Posterior vena cava (tissue), 2 donors: ENCODE measurements around the gene KLK7. TPM values are rescaled to one million over a fixed set of nuclear protein-coding genes. Genes with fewer than 3 reads are reported as not detected.

Experiments used
- DNase-seq: peaks from one replicate; pipeline ENCODE4 v3.0.0-alpha.2; 2020; ENCODE audit warnings: low spot score
- intact Hi-C, 2 donors: fragments of 100-400 bp; cut with DNase I; formaldehyde crosslinking; loops; one replicate each; pipeline versions ENCODE4 v1.14.1 to v1.14.2; 2022 to 2023
- long read RNA-seq, 2 donors: library from polyadenylated mRNA; unstranded; transcript quantifications; one replicate each; pipeline ENCODE4 v2.0.0, GENCODE V29; 2020 to 2021
- total RNA-seq, 2 donors: library from RNA; stranded (reverse); fragmentation: NEBNext Ultra II Directional; extraction: Animal tissue kit (Norgen Biotek cat#: 25700); gene quantifications; one replicate each; pipeline ENCODE4 v1.2.1, GENCODE V29; 2021
- donor health status: DM: yes; HTN: yes; CAD: no.
- donor health status: DM: yes; HTN: yes; CAD: no.

Gene KLK7
- total RNA-seq, result not detected
- long read RNA-seq, donor 1, result 0 reads
- long read RNA-seq, donor 2, result 0 reads

DNA sequence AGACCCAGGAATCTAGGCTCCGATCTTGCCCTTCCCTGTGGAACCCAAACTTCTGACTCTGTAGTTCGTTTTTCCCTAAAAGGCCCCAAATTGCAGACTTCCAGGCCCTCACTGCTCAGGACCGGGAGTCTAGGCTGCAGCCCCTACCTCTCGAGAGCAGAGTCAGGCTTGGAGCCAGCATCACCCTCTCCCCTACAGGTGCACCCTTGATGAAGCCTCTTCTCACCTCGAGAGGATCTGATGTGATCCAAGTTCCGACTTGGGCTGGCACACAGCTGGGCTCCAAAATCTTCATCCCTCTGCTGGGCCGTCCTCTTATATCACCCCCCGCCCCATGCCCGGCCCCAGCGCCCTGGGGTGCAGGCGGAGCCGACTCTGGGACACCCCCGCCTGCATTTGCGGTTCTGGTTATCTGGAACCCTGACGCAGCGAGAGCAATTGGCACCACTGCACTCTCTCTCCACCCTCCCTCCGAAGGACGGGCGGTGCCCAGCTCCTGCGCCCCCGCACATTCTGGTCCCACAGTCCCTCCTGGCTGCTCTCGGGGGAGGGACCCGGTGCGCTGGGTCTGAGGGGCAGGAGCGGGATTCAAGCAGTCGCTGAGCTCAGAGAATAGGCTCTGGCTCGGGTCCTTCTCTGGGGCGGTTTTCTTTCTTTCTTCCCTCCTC is at the start of gene KLK7:
Gene KLK7, minus strand, starts transcription at position 293 of the 668 bp plus-strand sequence. CDS start 1,518 bp downstream, outside the sequence.
- intact Hi-C loops, result no loop called here
- DNase-seq, result peak; percentile 17

DNA sequence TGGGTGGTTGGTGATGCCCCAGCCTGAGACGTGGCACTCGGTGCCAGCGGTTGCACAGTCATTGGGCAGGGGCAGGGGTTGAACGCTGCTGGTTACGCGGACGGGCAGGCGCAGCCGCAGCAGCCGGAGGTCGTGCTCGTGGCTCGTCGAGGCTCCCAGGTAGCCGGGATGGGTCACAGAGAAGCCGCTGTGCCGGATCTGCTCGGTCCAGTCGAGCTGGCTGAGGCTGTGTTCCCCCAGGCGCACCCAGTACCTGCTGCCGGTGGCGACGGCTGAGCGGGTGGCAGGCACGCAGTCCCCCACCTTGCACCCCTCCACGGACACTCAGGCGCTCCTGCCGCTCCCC is 48.1 kb upstream of the KLK7 start:
- intact Hi-C loops, result loop anchor here in 1 of 2 donors (10.0 kb wide), 1 partner anchor 1207 kb away; no protein-coding TSS in a partner anchor

DNA sequence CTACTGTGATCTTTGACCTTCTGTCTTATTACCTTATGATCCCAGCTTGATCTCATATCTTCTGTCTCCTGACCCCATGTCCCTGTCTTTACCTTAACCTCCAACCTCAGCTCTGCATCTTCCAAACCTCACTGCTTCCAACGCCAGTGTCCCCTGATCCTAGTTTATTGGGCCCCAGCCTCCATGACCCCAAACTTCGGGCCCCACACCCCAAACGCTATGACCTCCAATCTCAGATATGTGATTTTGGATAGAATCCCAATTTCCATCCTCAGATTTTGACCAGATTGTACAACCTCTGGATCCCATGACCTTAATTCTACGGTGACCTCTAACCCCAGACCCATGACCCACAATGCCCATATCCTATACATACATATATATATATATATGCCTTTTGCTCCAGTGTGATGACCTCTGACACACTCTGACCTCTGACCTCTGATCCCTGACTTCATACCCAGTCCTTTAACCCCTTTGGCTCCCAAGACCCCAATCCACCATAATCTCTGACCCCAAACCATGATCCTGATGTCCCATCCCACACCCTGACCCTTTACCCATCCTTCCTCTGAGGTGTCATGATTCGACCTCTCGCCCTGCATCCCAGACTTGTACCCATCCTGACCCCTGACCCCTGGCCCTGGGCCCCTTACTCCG is 47.6 kb upstream of the KLK7 start:
- intact Hi-C loops, result loop anchor here in 1 of 2 donors (10.0 kb wide), 1 partner anchor 1207 kb away; no protein-coding TSS in a partner anchor
- no peak for DNase-seq

More for the DNA sequence above, 48.1 kb upstream of the KLK7 start:
- no peak for DNase-seq

DNA sequence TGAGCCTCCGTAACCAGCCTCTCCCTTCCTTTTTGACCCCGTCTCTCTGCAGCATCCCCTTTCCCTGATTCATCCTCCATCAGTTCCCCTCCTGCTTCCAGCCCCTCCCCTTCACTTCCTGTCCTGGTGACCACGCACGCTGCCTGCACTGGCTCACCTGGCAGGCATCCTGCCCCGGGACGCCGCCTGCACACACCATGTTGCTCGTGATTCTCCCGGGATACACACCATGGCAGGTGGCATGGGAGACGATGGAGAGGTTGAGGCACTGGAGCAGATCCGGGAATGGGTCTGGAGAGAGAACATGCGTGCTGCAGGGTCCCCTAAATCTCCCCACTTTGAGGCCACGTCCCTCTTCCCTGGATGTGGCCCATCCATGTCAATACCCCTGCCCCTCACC is 46.9 kb upstream of the KLK7 start:
- DNase-seq, result no peak
- intact Hi-C loops, result loop anchor here in 1 of 2 donors (10.0 kb wide), 1 partner anchor 1206 kb away; no protein-coding TSS in a partner anchor

DNA sequence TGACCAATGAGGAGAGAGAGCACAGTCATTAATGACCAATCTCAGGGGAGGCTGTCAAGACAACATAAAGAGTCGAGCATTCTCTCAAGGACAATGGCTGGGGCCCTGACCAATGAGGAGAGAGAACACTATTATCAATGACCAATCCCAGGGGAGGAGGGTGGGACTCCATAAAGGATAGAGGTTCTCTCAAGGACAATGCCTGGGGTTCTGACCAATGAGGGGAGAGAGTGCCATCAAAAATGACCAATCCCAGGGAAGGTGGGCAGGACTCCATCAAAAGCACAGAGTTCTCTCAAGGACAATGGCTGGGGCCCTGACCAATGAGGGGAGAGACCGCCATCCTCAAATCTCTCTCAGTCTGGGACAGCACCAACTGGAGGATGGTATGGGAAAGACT is 46.0 kb upstream of the KLK7 start:
- intact Hi-C loops, result loop anchor here in 1 of 2 donors (10.0 kb wide), 1 partner anchor 1205 kb away; no protein-coding TSS in a partner anchor
- no peak for DNase-seq

DNA sequence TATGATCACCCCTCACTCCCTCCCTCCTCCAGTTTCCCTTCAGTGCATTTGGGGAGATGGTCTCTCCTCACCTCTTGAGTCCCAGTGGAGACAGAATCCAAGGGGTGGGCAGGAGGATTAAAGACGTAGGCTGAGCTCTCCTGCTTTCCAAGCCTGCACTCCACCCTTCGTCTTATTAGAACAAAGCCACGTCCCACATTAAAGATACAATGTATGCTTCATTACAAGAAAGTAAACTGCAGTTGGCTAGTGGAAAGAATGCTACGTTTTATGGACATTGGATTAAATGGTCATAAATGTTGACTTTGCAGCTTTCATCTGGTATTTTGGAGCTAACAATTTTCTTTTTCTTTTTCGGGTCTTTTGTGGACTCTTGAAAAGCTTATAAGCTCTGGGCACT is 44.2 kb upstream of the KLK7 start:
- intact Hi-C loops, result no loop called here

DNA sequence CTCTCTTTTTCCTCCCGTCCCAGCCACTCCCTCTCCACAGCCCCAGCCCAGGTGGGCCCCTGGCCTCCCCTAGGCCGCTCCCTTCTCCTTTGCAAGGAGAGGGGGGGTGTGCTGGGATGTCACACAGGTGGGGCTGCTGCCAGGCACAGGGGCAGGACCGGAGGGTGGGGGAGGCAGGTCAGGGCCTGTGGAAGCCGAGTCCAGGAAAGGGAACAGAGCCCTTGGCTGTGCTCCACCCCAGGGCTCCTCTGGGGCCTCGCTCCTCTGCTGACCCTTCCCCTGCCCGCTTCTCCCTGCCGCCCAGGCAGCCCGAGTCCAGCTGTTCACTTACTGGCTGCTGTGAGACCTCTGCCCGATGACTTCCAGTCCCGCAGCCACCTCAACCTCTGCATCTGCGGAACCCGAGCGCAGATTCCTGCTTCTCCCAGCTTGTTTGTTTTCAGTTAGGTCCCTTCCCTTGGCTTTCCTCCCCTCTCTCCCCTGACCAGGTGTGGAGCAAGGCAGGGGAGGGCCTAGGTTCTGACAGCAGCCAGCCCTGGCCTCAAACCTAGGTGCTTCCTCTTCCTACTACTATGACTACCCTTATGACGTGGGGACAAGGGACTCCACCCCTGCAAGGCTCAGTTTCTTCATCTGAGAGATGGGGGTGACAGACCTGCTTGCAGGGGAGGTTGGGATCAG is 43.5 kb upstream of the KLK7 start:
- intact Hi-C loops, result no loop called here
- no peak for DNase-seq

More for the DNA sequence above, 44.2 kb upstream of the KLK7 start:
- no peak for DNase-seq

DNA sequence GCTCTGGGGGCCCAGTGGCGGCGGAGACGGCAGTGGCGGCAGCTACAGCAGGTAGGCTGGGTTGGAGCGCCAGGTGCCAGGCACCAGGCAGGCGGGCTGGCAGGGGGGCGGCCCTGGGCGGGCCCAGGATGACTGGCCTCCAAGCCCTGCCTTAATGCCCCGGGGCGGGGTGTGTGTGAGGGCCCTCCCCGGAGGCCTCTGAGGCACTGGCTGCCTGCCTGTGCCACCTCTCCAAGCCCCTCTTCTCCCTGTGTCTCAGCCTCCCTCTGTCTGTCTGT is 42.8 kb upstream of the KLK7 start, which contains the start of gene KLK11:
Gene KLK11, minus strand, starts transcription at position 63 of the 278 bp plus-strand sequence. CDS start 985 bp downstream, outside the sequence.
- intact Hi-C loops, result no loop called here
- DNase-seq, result no peak

DNA sequence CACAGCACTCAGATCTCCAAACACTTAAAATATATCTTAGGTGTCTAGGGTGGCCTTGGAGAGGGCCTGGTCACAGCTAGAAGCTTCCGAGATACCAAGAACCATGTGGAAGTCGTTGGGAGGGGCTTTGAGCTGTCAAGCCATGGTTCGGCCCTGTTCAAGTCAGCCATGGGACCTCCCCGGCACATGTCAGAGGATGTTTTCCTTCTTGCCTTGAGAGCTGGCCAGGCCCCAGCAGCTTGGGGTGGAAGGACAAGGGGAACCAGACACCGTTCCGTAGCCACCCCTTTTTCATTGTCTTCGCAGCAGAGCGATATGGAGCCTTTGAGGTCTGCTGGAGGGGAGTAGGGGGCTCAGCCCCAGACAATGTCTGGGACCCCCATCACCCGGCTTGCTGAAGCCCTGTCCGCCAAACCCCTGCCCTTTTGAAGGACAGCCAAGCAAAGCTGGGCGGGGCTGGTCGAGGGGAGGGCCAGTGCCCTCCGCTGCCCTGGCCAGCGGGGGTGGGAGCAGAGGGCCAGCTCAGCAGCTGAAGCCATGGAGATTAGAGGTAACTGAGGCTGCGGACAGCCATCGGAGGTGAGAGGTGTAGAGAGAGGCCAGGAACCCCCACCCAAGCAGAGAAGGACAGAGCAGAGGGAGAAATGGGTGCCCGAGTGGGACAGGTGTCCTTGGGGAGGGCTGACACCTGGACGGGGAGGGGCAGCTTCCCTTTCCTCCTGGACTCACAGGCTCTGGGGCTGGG is 42.3 kb upstream of the KLK7 start:
- intact Hi-C loops, result no loop called here
- no peak for DNase-seq

DNA sequence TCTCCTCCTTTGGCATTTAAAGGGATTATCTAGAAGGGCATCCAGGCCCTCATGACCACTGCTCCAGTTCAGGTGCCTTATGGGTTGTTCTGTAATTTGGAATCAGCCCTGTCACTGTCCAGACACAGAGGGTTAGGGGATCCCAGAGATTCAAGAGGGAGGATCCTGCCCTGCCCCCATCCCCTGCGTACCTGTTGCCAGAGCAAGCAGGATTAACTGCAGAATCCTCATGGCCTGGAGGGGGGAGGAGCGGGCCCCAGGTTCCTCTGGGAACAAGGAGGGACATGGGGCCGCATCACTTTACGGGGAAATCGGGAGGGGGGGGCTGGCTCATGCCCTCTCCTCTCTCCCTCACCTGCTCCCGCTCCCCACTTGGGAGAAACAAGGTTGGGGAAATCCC is 41.7 kb upstream of the KLK7 start:
- intact Hi-C loops, result no loop called here
- no peak for DNase-seq

DNA sequence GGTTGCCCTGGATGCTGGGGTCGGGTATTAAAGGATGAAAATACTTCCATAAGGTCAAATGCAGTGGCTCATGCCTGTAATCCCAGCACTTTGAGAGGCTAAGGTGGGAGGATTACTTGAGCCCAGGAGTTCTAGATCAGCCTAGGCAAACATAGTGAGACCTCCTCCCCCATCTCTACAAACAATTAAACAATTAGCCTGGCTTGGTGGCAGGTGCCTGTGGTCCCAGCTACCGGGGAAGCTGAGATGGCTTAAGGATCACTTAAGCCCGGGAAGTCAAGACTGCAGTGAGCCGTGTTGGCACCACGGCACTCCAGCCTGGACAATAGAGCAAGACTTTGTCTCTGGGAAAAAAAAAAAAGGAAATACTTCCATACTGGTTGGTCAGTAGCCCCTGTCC is 41.2 kb upstream of the KLK7 start:
- intact Hi-C loops, result no loop called here

DNA sequence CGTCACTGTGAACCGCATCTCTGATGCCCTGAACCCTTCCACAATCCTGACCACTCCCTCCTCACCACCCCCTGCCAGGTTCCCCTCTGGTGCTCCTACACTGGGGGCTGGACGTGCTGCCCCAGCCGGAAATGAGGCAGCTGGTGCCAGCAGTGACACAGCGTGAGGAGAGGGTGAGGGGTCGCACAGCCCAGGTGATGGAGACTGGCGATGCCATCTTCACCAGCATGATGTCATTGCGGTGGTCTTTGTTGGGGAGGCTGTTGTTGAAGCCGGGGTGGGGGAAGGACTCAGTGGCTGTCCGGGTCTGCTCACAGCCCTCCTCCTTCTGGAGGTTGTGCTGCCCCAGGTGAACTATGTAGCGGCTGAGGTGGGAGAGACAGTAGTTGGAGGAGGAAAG is 40.2 kb upstream of the KLK7 start:
- intact Hi-C loops, result no loop called here
- DNase-seq, result no peak

More for the DNA sequence above, 41.2 kb upstream of the KLK7 start:
- DNase-seq, result no peak

DNA sequence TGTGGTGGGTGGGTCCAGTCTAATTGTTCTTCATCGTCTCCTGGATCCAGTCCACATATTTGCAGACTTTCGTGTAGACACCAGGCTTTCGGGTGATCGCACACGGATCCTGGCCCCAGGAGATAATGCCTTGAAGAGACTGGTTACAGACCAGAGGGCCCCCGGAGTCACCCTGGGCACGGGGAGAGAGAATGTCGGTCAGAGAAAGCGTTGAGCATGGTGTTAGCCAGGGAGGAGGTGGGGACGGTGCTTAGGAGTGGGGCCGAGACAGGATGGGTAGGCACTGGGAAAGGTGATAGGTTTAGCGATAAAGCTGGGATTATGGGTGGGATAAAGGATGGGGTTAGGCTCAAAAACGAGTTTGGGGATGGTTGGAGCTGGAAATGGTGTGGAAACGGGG is 38.8 kb upstream of the KLK7 start:
- no peak for DNase-seq
- intact Hi-C loops, result no loop called here

DNA sequence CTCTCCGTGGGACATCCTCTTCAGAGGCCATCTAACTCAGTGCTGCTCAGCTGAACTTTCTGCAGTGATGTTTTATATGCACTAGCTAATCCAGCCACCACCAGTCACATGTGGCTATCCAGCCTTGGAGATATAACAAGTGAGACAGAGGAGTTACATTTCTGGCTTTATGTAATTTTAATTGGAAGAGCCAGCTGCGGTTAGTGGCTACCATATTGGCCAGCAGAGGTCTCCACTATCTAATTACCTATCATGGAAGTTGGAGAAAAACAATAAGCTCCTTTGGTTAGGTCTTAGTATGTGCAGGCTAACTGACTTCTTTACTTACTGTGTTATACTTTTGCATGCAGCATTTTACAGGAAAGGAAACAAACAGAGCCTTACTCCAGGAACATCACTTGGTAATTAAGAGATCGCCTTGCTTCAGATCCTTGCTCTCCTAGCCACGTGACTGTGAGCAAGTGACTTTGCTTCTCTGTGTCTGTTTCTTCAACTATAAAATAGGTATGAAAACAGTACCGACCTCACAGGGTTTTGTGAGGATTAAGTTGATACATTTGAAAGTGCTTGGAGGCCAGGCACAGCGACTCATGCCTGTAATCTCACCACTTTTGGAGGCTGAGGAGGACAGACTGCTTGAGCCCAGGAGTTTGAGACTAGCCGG is 37.4 kb upstream of the KLK7 start:
- intact Hi-C loops, result no loop called here
- DNase-seq, result no peak

DNA sequence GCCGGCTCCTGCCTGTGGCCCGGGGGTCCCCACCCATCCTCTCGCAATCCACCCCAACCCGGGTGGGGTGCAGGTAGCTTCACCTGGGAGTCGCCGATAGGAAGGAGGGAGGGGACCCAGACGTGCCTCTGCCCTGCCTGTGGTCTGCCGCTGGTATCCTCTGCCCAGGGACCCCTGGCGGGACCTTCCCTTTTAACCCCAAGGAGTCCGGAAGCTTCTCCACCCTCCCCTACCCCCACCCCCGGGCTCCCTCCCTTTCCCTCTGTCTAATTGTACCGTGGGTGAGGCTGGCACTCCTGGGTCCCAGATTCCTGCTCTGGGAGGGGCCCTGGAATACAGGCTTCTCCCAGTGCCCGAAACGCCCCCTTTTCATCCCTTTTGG is 35.8 kb upstream of the KLK7 start, which contains the start of gene KLK10:
Gene KLK10, minus strand, starts transcription at position 166 of the 382 bp plus-strand sequence. CDS start 579 bp downstream, outside the sequence.
- no peak for DNase-seq
- intact Hi-C loops, result no loop called here

DNA sequence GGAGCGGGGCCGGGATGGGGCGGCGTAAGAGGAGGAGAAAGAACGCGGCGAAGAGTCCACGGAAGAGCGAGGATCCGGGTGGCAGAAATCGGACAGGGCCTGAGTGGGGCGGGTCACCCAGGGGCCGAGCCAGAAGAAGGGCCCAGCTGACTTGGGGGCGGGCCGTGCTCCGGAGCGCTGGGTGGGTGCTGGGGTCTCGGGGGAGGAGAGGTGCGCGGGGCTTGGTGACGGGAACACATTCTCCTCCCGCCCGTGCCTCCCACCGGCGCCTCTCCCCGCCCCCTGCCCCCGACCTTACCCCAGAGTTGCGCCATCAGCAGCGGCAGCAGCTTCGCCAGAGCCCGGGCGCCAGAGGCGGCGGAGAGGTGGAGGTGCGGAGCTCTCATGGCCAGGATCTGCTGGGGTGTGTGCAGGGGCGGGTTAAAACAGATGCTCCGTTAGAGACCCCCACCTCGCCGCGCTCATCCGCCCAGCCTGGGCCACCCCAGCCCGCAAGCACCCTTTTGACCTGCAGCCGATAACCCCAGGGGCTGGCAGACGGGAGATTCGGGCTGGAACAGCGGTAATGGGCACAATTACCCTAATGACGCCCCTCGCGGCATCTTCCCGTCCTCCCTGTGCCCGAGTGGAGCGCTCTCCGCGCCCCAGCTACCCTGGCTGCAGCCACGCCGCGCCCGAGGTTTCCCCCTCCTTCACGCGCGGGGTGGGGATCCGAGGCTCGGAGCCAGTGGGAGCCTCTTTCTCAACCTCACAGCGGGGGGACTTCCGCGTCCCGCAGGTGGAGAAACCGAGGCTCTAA is 35.2 kb upstream of the KLK7 start:
- no peak for DNase-seq
- intact Hi-C loops, result no loop called here

DNA sequence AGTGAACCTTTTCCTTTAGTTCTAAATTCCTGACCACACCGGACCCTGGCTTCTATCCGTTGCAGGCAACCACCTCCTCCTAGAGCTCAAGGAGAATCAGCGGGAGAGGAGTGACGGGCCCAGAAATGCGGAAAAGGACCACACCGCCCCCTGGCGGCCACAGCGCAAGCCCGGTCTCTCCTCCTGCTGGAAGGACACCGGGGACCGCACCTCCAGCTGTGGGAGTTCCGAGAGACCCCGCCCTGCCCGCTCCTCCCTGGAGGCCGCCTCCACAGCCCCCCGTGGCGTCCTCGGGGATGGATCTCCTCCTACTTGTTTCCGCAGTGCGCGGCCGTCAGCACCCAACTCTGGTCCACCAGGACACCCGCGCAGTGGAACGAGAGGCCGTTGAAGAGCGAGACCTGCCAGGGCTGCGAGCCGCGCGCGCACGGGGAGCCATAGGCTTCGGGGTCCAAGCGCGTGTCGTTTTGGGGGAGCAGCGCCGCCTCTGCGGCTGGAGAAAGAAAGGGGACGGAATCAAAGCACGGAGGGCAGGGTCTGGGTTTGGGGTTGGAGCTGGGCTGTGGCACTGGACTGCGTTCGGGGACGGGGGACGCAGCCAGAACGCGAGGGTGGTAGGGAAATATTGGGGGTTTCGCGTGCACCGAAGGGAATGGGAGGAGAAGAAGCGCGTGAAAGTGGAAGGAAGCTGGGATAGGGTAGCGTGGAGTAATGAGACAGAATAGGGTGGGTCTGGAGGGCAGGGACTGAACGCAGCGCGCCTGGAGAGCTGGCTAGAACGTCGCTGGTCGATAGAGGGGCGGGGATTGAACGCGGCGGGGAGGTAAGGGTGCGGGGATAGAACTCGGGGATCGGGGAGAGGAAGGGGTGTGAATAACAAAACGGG is 33.3 kb upstream of the KLK7 start:
- DNase-seq, result peak; percentile 87
- intact Hi-C loops, result no loop called here
